ENCODE measurements around the gene SLC6A4.

DNA sequence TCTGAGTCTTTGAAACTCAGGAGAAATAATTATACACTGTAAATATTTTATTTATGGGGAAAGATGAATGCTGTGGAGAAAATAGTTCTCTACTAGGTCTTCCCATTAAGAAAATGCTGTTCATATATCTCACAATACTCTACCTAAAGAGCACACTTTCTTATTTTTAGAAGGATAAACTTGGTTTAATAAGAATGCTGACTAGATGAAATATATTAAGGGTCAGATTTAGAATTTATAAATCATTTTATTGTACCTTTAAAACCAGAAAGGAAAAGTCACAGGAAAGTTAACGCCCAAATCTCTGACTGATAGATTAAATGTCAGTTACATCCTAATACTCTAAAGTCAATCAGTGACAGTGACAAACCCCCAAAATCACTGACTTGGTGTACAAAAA lies 48.7 kb downstream of the SLC6A4 start:
- TF ChIP-seq, protein P1, sequence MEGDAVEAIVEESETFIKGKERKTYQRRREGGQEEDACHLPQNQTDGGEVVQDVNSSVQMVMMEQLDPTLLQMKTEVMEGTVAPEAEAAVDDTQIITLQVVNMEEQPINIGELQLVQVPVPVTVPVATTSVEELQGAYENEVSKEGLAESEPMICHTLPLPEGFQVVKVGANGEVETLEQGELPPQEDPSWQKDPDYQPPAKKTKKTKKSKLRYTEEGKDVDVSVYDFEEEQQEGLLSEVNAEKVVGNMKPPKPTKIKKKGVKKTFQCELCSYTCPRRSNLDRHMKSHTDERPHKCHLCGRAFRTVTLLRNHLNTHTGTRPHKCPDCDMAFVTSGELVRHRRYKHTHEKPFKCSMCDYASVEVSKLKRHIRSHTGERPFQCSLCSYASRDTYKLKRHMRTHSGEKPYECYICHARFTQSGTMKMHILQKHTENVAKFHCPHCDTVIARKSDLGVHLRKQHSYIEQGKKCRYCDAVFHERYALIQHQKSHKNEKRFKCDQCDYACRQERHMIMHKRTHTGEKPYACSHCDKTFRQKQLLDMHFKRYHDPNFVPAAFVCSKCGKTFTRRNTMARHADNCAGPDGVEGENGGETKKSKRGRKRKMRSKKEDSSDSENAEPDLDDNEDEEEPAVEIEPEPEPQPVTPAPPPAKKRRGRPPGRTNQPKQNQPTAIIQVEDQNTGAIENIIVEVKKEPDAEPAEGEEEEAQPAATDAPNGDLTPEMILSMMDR (IDR thresholded peaks at IDR 0.05), result no peak
- TF ChIP-seq POLR2AphosphoS5 (IDR thresholded peaks at IDR 0.05), result no peak
